HCT116 (cell line): ENCODE results near the gene NEK7. TPM values are rescaled to one million over a fixed set of nuclear protein-coding genes. Genes with fewer than 3 reads are reported as not detected.

Source experiments
- ATAC-seq: fragments of 200-7000 bp; cut with Tn5 transposase; 2 replicates; pipeline ENCODE4 v1.9.1; 2020; ENCODE audit warnings: mild to moderate bottlenecking, moderate library complexity
- BruUV-seq: library from RNA; stranded (reverse); fragments of 400-500 nt; replicated peaks from 2 replicates; lab custom pipeline; 2021; lab: Mats Ljungman, UMichigan
- CTCF ChIA-PET: fragments of 300-600 bp; sonication (Branson Sonifier 250); formaldehyde crosslinking; loops from one replicate; lab custom pipeline; 2021; ENCODE audit warnings: antibody characterized with exemption; lab: Charles Lee
- POLR2A ChIA-PET: fragments of 300-600, 350-600 bp; sonication (Branson Sonifier 250); formaldehyde crosslinking; loops from one replicate; lab custom pipeline; 2021; ENCODE audit warnings: antibody characterized with exemption; lab: Charles Lee
- RAD21 ChIA-PET, 2 experiments: fragments of 300-600 bp; sonication (Branson Sonifier 250); formaldehyde crosslinking; loops; one replicate each; lab custom pipeline; 2023; ENCODE audit warnings: low total read pairs in 2 of 2; ENCODE audit not compliant: uncharacterized antibody in 2 of 2, unreplicated experiment in 2 of 2, low non-redundant PET in 1 of 2; lab: Charles Lee
- DNase-seq: peaks from one replicate; pipeline ENCODE4 v3.0.0-alpha.2; 2010; ENCODE audit warnings: low read depth, low spot score
- H2AFZ ChIP-seq: fragments of 200-600 bp; shearing (Covaris generic), sonication (generic); 2 replicates; pipeline ENCODE4 v1.6.1; 2017; ENCODE audit warnings: low read depth, mixed run types, mixed read lengths, antibody characterized with exemption, low read length; ENCODE audit not compliant: poor library complexity, severe bottlenecking
- H3K27ac ChIP-seq: 2 replicates; pipeline ENCODE4 v1.5.1; 2012; ENCODE audit warnings: low read depth, low read length
- H3K27me3 ChIP-seq: fragments of 200-600 bp; sonication (generic); 2 replicates; pipeline ENCODE4 v1.6.1; 2016; ENCODE audit warnings: mixed run types, low read length, mixed read lengths; ENCODE audit not compliant: insufficient read depth
- H3K36me3 ChIP-seq, 2 experiments: fragments of 200-500 bp in 1 of 2; fragments of 200-600 bp in 1 of 2; sonication (Bioruptor generic) in 1 of 2; sonication (generic) in 1 of 2; 2 replicates each; pipeline versions ENCODE4 v1.5.1 to v1.6.1; 2014 to 2016; ENCODE audit warnings: low read length in 2 of 2, inconsistent platforms in 1 of 2, mixed read lengths in 1 of 2, mixed run types in 1 of 2; ENCODE audit not compliant: insufficient read depth in 2 of 2, control insufficient read depth in 1 of 2
- H3K4me1 ChIP-seq, 2 experiments: fragments of 200-600 bp in 1 of 2; sonication (generic) in 1 of 2; 2 replicates each; pipeline versions ENCODE4 v1.5.1 to v1.6.1; 2012 to 2017; ENCODE audit warnings: low read length in 2 of 2, inconsistent platforms in 1 of 2, mild to moderate bottlenecking in 1 of 2, mixed read lengths in 1 of 2, mixed run types in 1 of 2, moderate library complexity in 1 of 2; ENCODE audit not compliant: insufficient read depth in 2 of 2, control insufficient read depth in 1 of 2
- H3K4me2 ChIP-seq: fragments of 200-600 bp; sonication (generic); 2 replicates; pipeline ENCODE4 v1.6.1; 2017; ENCODE audit warnings: mixed run types, low read length, mixed read lengths
- H3K4me3 ChIP-seq, 2 experiments: fragments of 200-600 bp in 1 of 2; sonication (generic) in 1 of 2; replicated peaks in 1 of 2; 2 replicates each; pipeline ENCODE4 v1.5.1; 2011 to 2016; ENCODE audit warnings: low read length in 2 of 2, control low read depth in 1 of 2, low read depth in 1 of 2, mild to moderate bottlenecking in 1 of 2, mixed read lengths in 1 of 2, mixed run types in 1 of 2
- H3K79me2 ChIP-seq: fragments of 200-600 bp; sonication (generic); 2 replicates; pipeline ENCODE4 v1.6.1; 2017; ENCODE audit warnings: mild to moderate bottlenecking, mixed run types, low read length, moderate library complexity, mixed read lengths; ENCODE audit not compliant: insufficient read depth
- H3K9ac ChIP-seq: fragments of 200-600 bp; sonication (generic); 2 replicates; pipeline ENCODE4 v1.6.1; 2016; ENCODE audit warnings: low read length, mixed read lengths
- H3K9me2 ChIP-seq: fragments of 200-600 bp; sonication (generic), shearing (Covaris generic); 2 replicates; pipeline ENCODE4 v1.6.1; 2017; ENCODE audit warnings: mixed run types, mild to moderate bottlenecking, moderate library complexity; ENCODE audit not compliant: insufficient read depth
- H3K9me3 ChIP-seq, 2 experiments: fragments of 200-500 bp in 1 of 2; fragments of 200-600 bp in 1 of 2; sonication (Bioruptor generic) in 1 of 2; sonication (generic) in 1 of 2; 2 replicates each; pipeline ENCODE4 v1.6.1; 2014 to 2017; ENCODE audit warnings: low read length in 2 of 2, mixed read lengths in 2 of 2, inconsistent platforms in 1 of 2, low read depth in 1 of 2, mild to moderate bottlenecking in 1 of 2, mixed run types in 1 of 2, moderate library complexity in 1 of 2; ENCODE audit not compliant: control insufficient read depth in 1 of 2, insufficient read depth in 1 of 2
- H4K20me1 ChIP-seq: fragments of 200-600 bp; sonication (generic), shearing (Covaris generic); 2 replicates; pipeline ENCODE4 v1.6.1; 2017; ENCODE audit warnings: mixed run types, mild to moderate bottlenecking, moderate library complexity; ENCODE audit not compliant: insufficient read depth
- CBX3 ChIP-seq: IDR thresholded peaks from 2 replicates; pipeline ENCODE4 v1.6.1; 2012; ENCODE audit warnings: low read depth
- CEBPB ChIP-seq: IDR thresholded peaks from 2 replicates; pipeline ENCODE4 v1.6.1; 2012; ENCODE audit warnings: low read depth
- CTCF ChIP-seq, 3 experiments: fragments of 200-600 bp in 1 of 3; sonication (generic) in 1 of 3; IDR thresholded peaks in 2 of 3; conservative IDR thresholded peaks in 1 of 3; 2 replicates each; pipeline ENCODE4 v1.5.1; 2012 to 2017; ENCODE audit warnings: low read depth in 2 of 3, low read length in 2 of 3, antibody characterized with exemption in 1 of 3, borderline replicate concordance in 1 of 3, control low read depth in 1 of 3, mild to moderate bottlenecking in 1 of 3, mixed read lengths in 1 of 3, mixed run types in 1 of 3, moderate library complexity in 1 of 3; ENCODE audit not compliant: insufficient read depth in 1 of 3
- ELF1 ChIP-seq: IDR thresholded peaks from 2 replicates; pipeline ENCODE4 v1.6.1; 2012; ENCODE audit warnings: low read depth, borderline replicate concordance
- EZH2 ChIP-seq: fragments of 200-600 bp; sonication (generic); IDR thresholded peaks from 2 replicates; pipeline ENCODE4 v1.6.1; 2017; ENCODE audit warnings: antibody characterized with exemption, mixed run types
- EZH2phosphoT487 ChIP-seq: fragments of 200-600 bp; IDR thresholded peaks from 2 replicates; pipeline ENCODE4 v1.6.1; 2018; ENCODE audit warnings: antibody characterized with exemption, borderline replicate concordance
- FOSL1 ChIP-seq: IDR thresholded peaks from 2 replicates; pipeline ENCODE4 v1.6.1; 2012; ENCODE audit warnings: low read depth
- JUND ChIP-seq: IDR thresholded peaks from 2 replicates; pipeline ENCODE4 v1.6.1; 2012
- POLR2A ChIP-seq: IDR thresholded peaks from 2 replicates; pipeline ENCODE4 v1.7.0; 2011; ENCODE audit warnings: borderline replicate concordance; ENCODE audit not compliant: insufficient read depth, insufficient read length; ENCODE audit errors: extremely low read depth
- RAD21 ChIP-seq: IDR thresholded peaks from 2 replicates; pipeline ENCODE4 v1.6.1; 2012; ENCODE audit warnings: low read depth, mild to moderate bottlenecking
- REST ChIP-seq: IDR thresholded peaks from 2 replicates; pipeline ENCODE4 v1.6.1; 2012; ENCODE audit warnings: low read depth
- SIN3A ChIP-seq: IDR thresholded peaks from 2 replicates; pipeline ENCODE4 v1.6.1; 2012; ENCODE audit warnings: low read depth
- SP1 ChIP-seq: IDR thresholded peaks from 2 replicates; pipeline ENCODE4 v1.6.1; 2012; ENCODE audit warnings: low read depth
- TCF7L2 ChIP-seq: IDR thresholded peaks from 2 replicates; pipeline ENCODE4 v1.7.0; 2011; ENCODE audit warnings: borderline replicate concordance, inconsistent platforms; ENCODE audit not compliant: insufficient read depth, insufficient read length; ENCODE audit errors: extremely low read depth
- ZBTB33 ChIP-seq: IDR thresholded peaks from 2 replicates; pipeline ENCODE4 v1.6.1; 2011; ENCODE audit warnings: mild to moderate bottlenecking, low read length, moderate library complexity; ENCODE audit not compliant: insufficient replicate concordance; ENCODE audit errors: extremely low read depth
- ZFX ChIP-seq: fragments of 450-650 bp; IDR thresholded peaks from 2 replicates; pipeline ENCODE4 v1.6.1; 2017
- ZNF274 ChIP-seq: fragments of 200-500 bp; sonication (Bioruptor generic); IDR thresholded peaks from 2 replicates; pipeline ENCODE4 v1.6.1; 2014; ENCODE audit warnings: mild to moderate bottlenecking, low read depth, low read length, inconsistent platforms
- intact Hi-C: fragments of 100-400 bp; cut with micrococcal nuclease; formaldehyde crosslinking; loops from 2 replicates; pipeline ENCODE4 v1.10.0; 2022
- total RNA-seq: library from RNA; stranded (reverse); gene quantifications from one replicate; pipeline ENCODE4 v1.2.1, GENCODE V29; 2021; ENCODE audit not compliant: unreplicated experiment

NEK7 gene
- total RNA-seq, 1 experiment from 2014 or later, result 33.0 TPM

- no peaks in the 10 kb centered on the region for H3K9me2 ChIP-seq
- no peak overlapping the region for H3K27ac ChIP-seq
- BruUV-seq, result no TSS peak
- 0 out of 2 replicates have a peak, but pooled peaks cover 5% of the 10 kb centered on the region for H3K79me2 ChIP-seq
- intact Hi-C loops, result no loop called here
- no peaks in the 10 kb centered on the region for H4K20me1 ChIP-seq
- CTCF ChIA-PET, result no interaction called here
- POLR2A ChIA-PET, result no interaction called here
- TF ChIP-seq SP1 (no peak), FOSL1 (no peak), ZNF274 (no peak), EZH2 (no peak), REST (no peak), RAD21 (no peak), POLR2A (no peak), EZH2phosphoT487 (no peak), CEBPB (no peak), CBX3 (no peak), SIN3A (no peak), ZFX (no peak), ZBTB33 (no peak), CTCF (IDR thresholded peaks at IDR 0.05 in 2 of 3, conservative IDR thresholded peaks at IDR 0.05 in 1 of 3; ENCODE audit: borderline replicate concordance in 1 of 3, insufficient read depth in 1 of 3, low read depth in 2 of 3, low read length in 2 of 3) (no peak), JUND (no peak), TCF7L2 (no peak), ELF1 (no peak)
- RAD21 ChIA-PET, result no interaction called here
- no peak overlapping the region for H3K4me3 ChIP-seq
- H3K9me3 ChIP-seq, result no peaks in the 10 kb centered on the region
- no peak for DNase-seq
- no peak overlapping the region for H2AFZ ChIP-seq
- ATAC-seq, result no peak
- no peaks in the 10 kb centered on the region for H3K27me3 ChIP-seq
- H3K4me1 ChIP-seq, result no peaks in the 10 kb centered on the region
- H3K4me2 ChIP-seq, result no peak overlapping the region
- no peak overlapping the region for H3K9ac ChIP-seq
- no peaks in the 10 kb centered on the region for H3K36me3 ChIP-seq
Observed at GRCh38 chr1:198246337-198246736, 89.5 kb downstream of the NEK7 start.
